Measurements from ENCODE around the gene MCM3.

GRCh38 chr6:52227495-52227894, 57.0 kb downstream of the MCM3 start:
- TF ChIP-seq POLR2A (IDR thresholded peaks at IDR 0.05) (no peak), CTCF (IDR thresholded peaks at IDR 0.05) (no peak), EP300 (IDR thresholded peaks at IDR 0.05) (no peak), POLR2AphosphoS5 (IDR thresholded peaks at IDR 0.05) (no peak)

Data from stomach (tissue), 4 donors.